HEK293 (cell line): ENCODE data around the gene STMP1.

Experiments used
- CTCF ChIA-PET: fragments of 350-600 bp; formaldehyde crosslinking; extraction: SDS; loops from one replicate; lab custom pipeline; 2021; ENCODE audit warnings: antibody characterized with exemption; lab: Yijun Ruan, JAX
- POLR2A ChIA-PET: fragments of 300-600 bp; formaldehyde crosslinking; extraction: SDS; loops from one replicate; lab custom pipeline; 2020; ENCODE audit warnings: antibody characterized with exemption, inconsistent platforms; lab: Yijun Ruan, JAX
- H3K27ac ChIP-seq: fragments of 200-500 bp; sonication (Bioruptor generic); 2 replicates; pipeline ENCODE4 v1.5.1; 2014; ENCODE audit warnings: low read depth, low read length, control low read depth, inconsistent platforms; ENCODE audit errors: extremely low read depth
- H3K36me3 ChIP-seq, 2 experiments: fragments of 200-500 bp in 1 of 2; sonication (Bioruptor generic) in 1 of 2; 1 replicate in 1 of 2; 2 replicates in 1 of 2; pipeline ENCODE4 v1.5.1; 2014 to 2017; ENCODE audit warnings: inconsistent platforms in 2 of 2, low read length in 2 of 2; ENCODE audit not compliant: control insufficient read depth in 2 of 2, insufficient read depth in 1 of 2
- H3K4me1 ChIP-seq: fragments of 200-500 bp; sonication (Bioruptor generic); 2 replicates; pipeline ENCODE4 v1.5.1; 2014; ENCODE audit warnings: mild to moderate bottlenecking, low read length, inconsistent platforms; ENCODE audit not compliant: control insufficient read depth, insufficient read depth
- H3K4me3 ChIP-seq: 2 replicates; pipeline ENCODE4 v1.5.1; 2011; ENCODE audit warnings: low read depth, mild to moderate bottlenecking, control low read depth, low read length, moderate library complexity
- H3K9me3 ChIP-seq: fragments of 200-500 bp; sonication (Bioruptor generic); 2 replicates; pipeline ENCODE4 v1.5.1; 2014; ENCODE audit warnings: low read depth, low read length, inconsistent platforms; ENCODE audit not compliant: control insufficient read depth, insufficient read depth
- HOXA7 ChIP-seq: sonication (generic); formaldehyde crosslinking; IDR thresholded peaks from 2 replicates; pipeline ENCODE4 v1.8.1; 2022; ENCODE audit warnings: missing genetic modification reagents, borderline replicate concordance
- HOXC10 ChIP-seq: sonication (generic); formaldehyde crosslinking; IDR thresholded peaks from 2 replicates; pipeline ENCODE4 v1.8.1; 2023; ENCODE audit warnings: mild to moderate bottlenecking, missing genetic modification reagents
- IKZF3 ChIP-seq: fragments of 450-650 bp; IDR thresholded peaks from 2 replicates; pipeline ENCODE4 v1.5.0; 2018; ENCODE audit warnings: missing biosample characterization, mild to moderate bottlenecking, missing genetic modification characterization, moderate library complexity
- KLF10 ChIP-seq: fragments of 450-650 bp; IDR thresholded peaks from 2 replicates; pipeline ENCODE4 v1.5.1; 2018; ENCODE audit warnings: missing biosample characterization, mild to moderate bottlenecking, missing genetic modification characterization
- PRDM10 ChIP-seq: fragments of 450-650 bp; formaldehyde crosslinking; IDR thresholded peaks from 2 replicates; pipeline ENCODE4 v1.5.1; 2016; ENCODE audit warnings: missing biosample characterization, missing genetic modification characterization
- REPIN1 ChIP-seq: fragments of 450-650 bp; formaldehyde crosslinking; IDR thresholded peaks from 2 replicates; pipeline ENCODE4 v1.5.1; 2017; ENCODE audit warnings: missing biosample characterization, missing genetic modification characterization, low read depth
- ZBTB44 ChIP-seq: fragments of 450-650 bp; IDR thresholded peaks from 2 replicates; pipeline ENCODE4 v1.5.1; 2018; ENCODE audit warnings: missing biosample characterization, mild to moderate bottlenecking, missing genetic modification characterization
- ZFP3 ChIP-seq: fragments of 450-650 bp; formaldehyde crosslinking; IDR thresholded peaks from 2 replicates; pipeline ENCODE4 v1.5.1; 2016; ENCODE audit warnings: low read depth, missing biosample characterization, missing genetic modification characterization
- ZFP41 ChIP-seq: fragments of 450-650 bp; formaldehyde crosslinking; IDR thresholded peaks from 2 replicates; pipeline ENCODE4 v1.5.1; 2016; ENCODE audit warnings: missing biosample characterization, missing genetic modification characterization, borderline replicate concordance
- ZNF138 ChIP-seq: fragments of 450-650 bp; formaldehyde crosslinking; IDR thresholded peaks from 2 replicates; pipeline ENCODE4 v1.5.1; 2016; ENCODE audit warnings: missing biosample characterization, missing genetic modification characterization, borderline replicate concordance
- ZNF146 ChIP-seq: fragments of 450-650 bp; formaldehyde crosslinking; IDR thresholded peaks from 2 replicates; pipeline ENCODE4 v1.5.1; 2016; ENCODE audit warnings: missing biosample characterization, missing genetic modification characterization
- ZNF2 ChIP-seq: fragments of 450-650 bp; formaldehyde crosslinking; IDR thresholded peaks from 2 replicates; pipeline ENCODE4 v1.5.1; 2016; ENCODE audit warnings: missing biosample characterization, missing genetic modification characterization
- ZNF292 ChIP-seq: fragments of 450-650 bp; formaldehyde crosslinking; IDR thresholded peaks from 2 replicates; pipeline ENCODE4 v1.5.1; 2016; ENCODE audit warnings: low read depth, missing biosample characterization, missing genetic modification characterization, borderline replicate concordance
- ZNF501 ChIP-seq: fragments of 450-650 bp; formaldehyde crosslinking; IDR thresholded peaks from 2 replicates; pipeline ENCODE4 v1.5.1; 2016; ENCODE audit warnings: missing biosample characterization, missing genetic modification characterization
- ZNF529 ChIP-seq: fragments of 450-650 bp; formaldehyde crosslinking; IDR thresholded peaks from 2 replicates; pipeline ENCODE4 v1.5.1; 2017; ENCODE audit warnings: missing genetic modification characterization, missing biosample characterization; ENCODE audit not compliant: insufficient replicate concordance
- ZNF549 ChIP-seq: fragments of 450-650 bp; IDR thresholded peaks from 2 replicates; pipeline ENCODE4 v1.5.1; 2018; ENCODE audit warnings: missing biosample characterization, missing genetic modification characterization, mild to moderate bottlenecking, inconsistent platforms, moderate library complexity
- ZNF561 ChIP-seq: fragments of 450-650 bp; IDR thresholded peaks from 2 replicates; pipeline ENCODE4 v1.5.1; 2018; ENCODE audit warnings: missing biosample characterization, missing genetic modification characterization, borderline replicate concordance
- ZNF600 ChIP-seq: fragments of 450-650 bp; formaldehyde crosslinking; IDR thresholded peaks from 2 replicates; pipeline ENCODE4 v1.5.1; 2016; ENCODE audit warnings: missing biosample characterization, missing genetic modification characterization
- ZNF621 ChIP-seq: fragments of 450-650 bp; formaldehyde crosslinking; IDR thresholded peaks from 2 replicates; pipeline ENCODE4 v1.5.1; 2017; ENCODE audit warnings: missing biosample characterization, missing genetic modification characterization
- ZNF654 ChIP-seq: fragments of 450-650 bp; formaldehyde crosslinking; IDR thresholded peaks from 2 replicates; pipeline ENCODE4 v1.5.1; 2016; ENCODE audit warnings: low read depth, missing biosample characterization, missing genetic modification characterization
- ZNF776 ChIP-seq: fragments of 450-650 bp; formaldehyde crosslinking; IDR thresholded peaks from 2 replicates; pipeline ENCODE4 v1.5.0; 2017; ENCODE audit warnings: missing biosample characterization, missing genetic modification characterization, borderline replicate concordance
- ZNF792 ChIP-seq: fragments of 450-650 bp; formaldehyde crosslinking; IDR thresholded peaks from 2 replicates; pipeline ENCODE4 v1.5.1; 2016; ENCODE audit warnings: missing biosample characterization, missing genetic modification characterization
- ZSCAN23 ChIP-seq: fragments of 450-650 bp; formaldehyde crosslinking; IDR thresholded peaks from 2 replicates; pipeline ENCODE4 v1.5.1; 2016; ENCODE audit warnings: missing biosample characterization, missing genetic modification characterization
- TF ChIP-seq, protein P1 (sequence below): fragments of 450-650 bp; formaldehyde crosslinking; IDR thresholded peaks from 2 replicates; pipeline ENCODE4 v1.5.1; 2016; ENCODE audit warnings: missing biosample characterization, missing genetic modification characterization
- TF ChIP-seq, protein P2 (sequence below): fragments of 450-650 bp; formaldehyde crosslinking; IDR thresholded peaks from 2 replicates; pipeline ENCODE4 v1.5.1; 2016; ENCODE audit warnings: missing biosample characterization, missing genetic modification characterization
- TF ChIP-seq, protein P3 (sequence below): sonication (generic); formaldehyde crosslinking; IDR thresholded peaks from 2 replicates; pipeline ENCODE4 v1.8.1; 2022; ENCODE audit warnings: mild to moderate bottlenecking, moderate library complexity, missing genetic modification reagents

STMP1 gene

GRCh38 chr7:135687466-135687865, 25.2 kb downstream of the STMP1 start:
- Histone ChIP-seq H3K4me1 (no peaks in the 10 kb centered on the region), H3K9me3 (no peaks in the 10 kb centered on the region), H3K27ac (no peak overlapping the region), H3K36me3 (peaks cover 0 to 79% of the 10 kb centered on the region in 2 experiments; a peak in 1 of 3 replicates), H3K4me3 (no peak overlapping the region)
- TF ChIP-seq ZNF654 = no peak
- no peak for TF ChIP-seq PRDM10 (tag by site-specific recombination)
- no peak for TF ChIP-seq HOXC10 (CRISPR knock-in tag)
- TF ChIP-seq ZNF549 (tag by site-specific recombination) = no peak
- TF ChIP-seq ZNF2 (tag by site-specific recombination) = no peak
- TF ChIP-seq ZNF146 (tag by site-specific recombination) = no peak
- no peak for TF ChIP-seq REPIN1
- ChIA-PET CTCF (interaction anchor here (0.6 to 1.2 kb wide), 5 partner anchors 14 to 250 kb away, joined by 3 to 4 read pairs (median 3); no protein-coding TSS in a partner anchor), POLR2A (no interaction called here)

DNA sequence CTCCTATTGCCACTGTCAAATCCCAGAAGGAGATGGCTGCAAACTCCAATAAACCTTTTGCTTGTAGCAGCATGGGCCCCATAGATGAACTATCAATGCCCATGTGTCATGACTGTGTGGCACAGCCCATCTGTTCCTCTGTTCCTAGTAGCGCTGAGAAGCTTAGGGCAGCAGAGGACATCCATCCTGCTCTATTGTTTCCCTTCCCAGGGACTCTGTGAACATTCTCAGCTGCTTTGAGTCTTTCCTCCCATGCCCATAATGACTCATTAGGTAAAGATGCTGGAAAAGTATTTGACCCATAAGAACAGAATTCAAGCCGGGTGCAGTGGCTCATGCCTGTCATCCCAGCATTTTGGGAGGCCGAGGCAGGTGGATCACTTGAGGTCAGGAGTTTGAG, 28.3 kb downstream of the STMP1 start:
- peaks cover 0 to 80% of the 10 kb centered on the region in 2 experiments; a peak in 1 of 3 replicates for H3K36me3 ChIP-seq
- POLR2A ChIA-PET = no interaction called here
- no peak for TF ChIP-seq ZNF792 (tag by site-specific recombination)
- TF ChIP-seq, protein P1, sequence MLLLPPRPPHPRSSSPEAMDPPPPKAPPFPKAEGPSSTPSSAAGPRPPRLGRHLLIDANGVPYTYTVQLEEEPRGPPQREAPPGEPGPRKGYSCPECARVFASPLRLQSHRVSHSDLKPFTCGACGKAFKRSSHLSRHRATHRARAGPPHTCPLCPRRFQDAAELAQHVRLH (tag by site-specific recombination) = no peak
- no peak for TF ChIP-seq KLF10 (tag by site-specific recombination)
- no peak for TF ChIP-seq IKZF3 (tag by site-specific recombination)
- no peak for TF ChIP-seq ZNF138 (tag by site-specific recombination)
- no peak for TF ChIP-seq ZNF776 (tag by site-specific recombination)
- no peak for TF ChIP-seq ZBTB44 (tag by site-specific recombination)
- TF ChIP-seq ZNF501 (tag by site-specific recombination) = no peak
- TF ChIP-seq ZNF292 = no peak
- TF ChIP-seq ZNF529 = no peak
- no peak for TF ChIP-seq ZNF561 (tag by site-specific recombination)
- TF ChIP-seq, protein P2, sequence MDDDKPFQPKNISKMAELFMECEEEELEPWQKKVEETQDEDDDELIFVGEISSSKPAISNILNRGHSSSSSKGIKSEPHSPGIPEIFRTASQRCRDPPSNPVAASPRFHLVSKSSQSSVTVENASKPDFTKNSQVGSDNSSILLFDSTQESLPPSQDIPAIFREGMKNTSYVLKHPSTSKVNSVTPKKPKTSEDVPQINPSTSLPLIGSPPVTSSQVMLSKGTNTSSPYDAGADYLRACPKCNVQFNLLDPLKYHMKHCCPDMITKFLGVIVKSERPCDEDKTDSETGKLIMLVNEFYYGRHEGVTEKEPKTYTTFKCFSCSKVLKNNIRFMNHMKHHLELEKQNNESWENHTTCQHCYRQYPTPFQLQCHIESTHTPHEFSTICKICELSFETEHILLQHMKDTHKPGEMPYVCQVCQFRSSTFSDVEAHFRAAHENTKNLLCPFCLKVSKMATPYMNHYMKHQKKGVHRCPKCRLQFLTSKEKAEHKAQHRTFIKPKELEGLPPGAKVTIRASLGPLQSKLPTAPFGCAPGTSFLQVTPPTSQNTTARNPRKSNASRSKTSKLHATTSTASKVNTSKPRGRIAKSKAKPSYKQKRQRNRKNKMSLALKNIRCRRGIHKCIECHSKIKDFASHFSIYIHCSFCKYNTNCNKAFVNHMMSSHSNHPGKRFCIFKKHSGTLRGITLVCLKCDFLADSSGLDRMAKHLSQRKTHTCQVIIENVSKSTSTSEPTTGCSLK (tag by site-specific recombination) = no peak
- TF ChIP-seq, protein P3, sequence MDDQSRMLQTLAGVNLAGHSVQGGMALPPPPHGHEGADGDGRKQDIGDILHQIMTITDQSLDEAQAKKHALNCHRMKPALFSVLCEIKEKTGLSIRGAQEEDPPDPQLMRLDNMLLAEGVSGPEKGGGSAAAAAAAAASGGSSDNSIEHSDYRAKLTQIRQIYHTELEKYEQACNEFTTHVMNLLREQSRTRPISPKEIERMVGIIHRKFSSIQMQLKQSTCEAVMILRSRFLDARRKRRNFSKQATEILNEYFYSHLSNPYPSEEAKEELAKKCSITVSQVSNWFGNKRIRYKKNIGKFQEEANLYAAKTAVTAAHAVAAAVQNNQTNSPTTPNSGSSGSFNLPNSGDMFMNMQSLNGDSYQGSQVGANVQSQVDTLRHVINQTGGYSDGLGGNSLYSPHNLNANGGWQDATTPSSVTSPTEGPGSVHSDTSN (CRISPR knock-in tag) = no peak
- TF ChIP-seq ZNF621 (tag by site-specific recombination) = no peak
- TF ChIP-seq ZFP41 (tag by site-specific recombination) = no peak
- TF ChIP-seq ZNF600 (tag by site-specific recombination) = no peak
- TF ChIP-seq HOXA7 (CRISPR knock-in tag) = no peak
- no peak for TF ChIP-seq ZFP3 (tag by site-specific recombination)
- TF ChIP-seq ZSCAN23 = no peak
- TF ChIP-seq, all 188 proteins: peak for 0
- Histone ChIP-seq H3K27ac (no peak overlapping the region), H3K9me3 (no peaks in the 10 kb centered on the region), H3K4me3 (no peak overlapping the region), H3K4me1 (no peaks in the 10 kb centered on the region)
- CTCF ChIA-PET = interaction anchor here (0.6 to 0.9 kb wide), 2 partner anchors 43 to 132 kb away, joined by 3 read pairs; no protein-coding TSS in a partner anchor
